HG03097 (cell line): Measurements from ENCODE around the gene PLCH2.

Source experiments
- ATAC-seq: cut with Tn5 transposase; IDR thresholded peaks from one replicate; pipeline ENCODE4 v1.9.1; 2021; ENCODE audit not compliant: unreplicated experiment, low FRiP score

Gene PLCH2

GRCh38 chr1:2523891-2524609 is 48.0 kb downstream of the PLCH2 start:
- ATAC-seq: no peak

GRCh38 chr1:2525572-2525919 is 49.5 kb downstream of the PLCH2 start:
- ATAC-seq: no peak

DNA sequence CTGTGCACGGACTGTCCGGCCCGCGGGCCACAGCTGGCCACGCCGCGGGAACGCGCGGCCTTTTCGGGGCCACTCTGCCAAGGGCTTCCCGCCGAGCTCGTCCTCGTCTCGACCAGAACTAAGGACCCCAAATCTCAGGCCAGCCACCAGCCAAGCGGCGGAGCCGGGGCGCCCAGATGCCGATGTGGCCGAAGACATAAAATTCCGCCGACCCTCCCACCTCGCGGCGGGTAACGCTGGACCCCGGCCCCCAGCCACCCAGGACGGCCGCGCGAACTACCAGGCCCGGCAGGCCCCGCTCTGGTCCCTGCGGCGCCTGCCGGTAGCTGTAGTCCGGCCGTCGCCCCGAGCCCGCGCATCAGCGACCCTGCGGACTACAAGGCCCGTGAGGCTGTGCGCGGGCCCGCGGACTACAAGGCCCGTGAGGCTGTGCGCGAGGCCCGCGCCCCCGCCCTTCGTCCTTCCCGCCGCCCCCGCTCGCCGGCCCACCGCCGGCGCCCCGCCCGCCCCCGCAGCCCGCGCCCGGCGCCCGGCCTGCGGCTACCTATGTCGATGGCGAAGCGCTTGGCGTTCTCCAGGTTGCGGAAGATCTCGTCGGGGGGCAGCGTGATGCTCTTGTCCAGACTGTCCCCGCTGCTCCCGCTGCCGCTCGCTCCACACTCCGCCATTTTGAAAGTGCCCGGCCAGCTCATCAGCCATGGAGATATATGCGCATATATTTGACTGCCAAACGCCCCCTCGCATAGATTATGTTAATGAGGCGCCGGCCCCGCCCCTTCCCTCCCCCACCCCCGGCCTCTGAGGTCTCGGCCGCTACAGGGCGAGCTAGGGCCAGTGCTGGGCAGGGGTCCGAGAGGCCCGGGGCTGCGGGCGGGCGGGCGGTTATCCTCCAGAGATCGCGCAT is 50.1 kb downstream of the PLCH2 start, which contains the start of gene PANK4:
Gene PANK4, minus strand, starts transcription at position 677 of the 904 bp plus-strand sequence. Its CDS starts 9 bp downstream, at position 668.
- ATAC-seq: peak; percentile 80

- ATAC-seq: peak; percentile 15
Measured at GRCh38 chr1:2526824-2527555, 50.9 kb downstream of the PLCH2 start.

DNA sequence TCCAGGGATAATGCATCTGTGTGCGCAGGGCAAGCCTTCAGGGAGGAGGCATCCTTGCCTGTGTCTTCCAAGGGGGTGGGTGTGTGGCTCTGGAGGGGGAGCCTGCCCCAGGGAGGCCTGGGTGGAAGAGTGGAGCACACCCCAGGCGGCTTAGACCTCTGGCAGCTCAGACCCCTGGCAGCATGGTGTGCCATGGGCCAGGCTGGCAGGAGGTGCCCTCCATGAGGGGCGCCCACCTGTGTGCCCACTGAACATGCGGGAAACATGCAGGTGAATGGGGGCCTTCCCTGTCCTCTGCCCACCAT is 51.4 kb downstream of the PLCH2 start:
- no peak for ATAC-seq

GRCh38 chr1:2528016-2528415 is 51.9 kb downstream of the PLCH2 start:
- ATAC-seq: no peak

GRCh38 chr1:2528611-2528965 is 52.5 kb downstream of the PLCH2 start:
- ATAC-seq: no peak

DNA sequence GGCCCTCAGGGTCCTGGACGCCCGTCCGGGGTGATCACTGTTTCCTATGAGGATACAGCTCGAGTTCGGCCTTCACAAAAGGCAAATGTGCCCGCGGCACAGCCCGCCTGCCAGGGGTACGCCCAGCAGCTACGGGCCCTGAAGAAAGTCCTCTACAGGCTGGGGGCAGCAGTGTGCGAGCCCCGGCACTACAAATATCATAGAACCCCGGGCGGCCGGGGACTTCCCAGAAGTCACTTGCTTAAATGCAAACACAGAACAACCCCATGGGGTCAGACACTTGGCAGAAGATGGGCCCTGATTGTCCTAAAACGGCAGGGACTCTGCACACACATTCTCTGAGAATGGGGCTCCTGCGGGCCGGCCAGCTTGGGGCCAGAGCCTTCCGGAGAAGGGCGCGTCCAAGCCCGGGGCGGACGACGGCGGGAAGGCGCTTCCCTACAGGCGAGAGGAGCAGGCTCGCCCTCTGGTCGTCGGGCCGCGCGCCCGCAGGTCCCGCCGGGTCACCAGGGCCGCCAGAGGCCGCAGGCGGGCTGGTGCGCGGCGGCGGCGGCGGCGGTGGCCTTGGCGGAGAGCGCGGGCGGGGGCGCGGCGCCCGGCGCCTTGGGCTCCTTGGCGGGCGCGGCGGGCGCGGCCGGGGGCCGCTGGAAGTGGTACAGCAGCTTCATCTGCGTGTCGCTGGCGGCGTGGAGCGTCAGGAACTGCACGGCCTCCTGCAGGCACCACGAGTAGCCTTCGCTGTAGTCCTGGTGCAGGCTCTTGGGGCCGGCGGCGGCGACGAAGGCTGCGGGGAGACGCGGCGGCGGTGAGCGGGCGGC is 53.1 kb downstream of the PLCH2 start:
- no peak for ATAC-seq

GRCh38 chr1:2529784-2530512 is 53.9 kb downstream of the PLCH2 start, which contains the start of gene HES5:
Gene HES5, minus strand, starts transcription at chr1:2530263. Its CDS starts 99 bp downstream, at chr1:2530164.
- ATAC-seq: no peak

DNA sequence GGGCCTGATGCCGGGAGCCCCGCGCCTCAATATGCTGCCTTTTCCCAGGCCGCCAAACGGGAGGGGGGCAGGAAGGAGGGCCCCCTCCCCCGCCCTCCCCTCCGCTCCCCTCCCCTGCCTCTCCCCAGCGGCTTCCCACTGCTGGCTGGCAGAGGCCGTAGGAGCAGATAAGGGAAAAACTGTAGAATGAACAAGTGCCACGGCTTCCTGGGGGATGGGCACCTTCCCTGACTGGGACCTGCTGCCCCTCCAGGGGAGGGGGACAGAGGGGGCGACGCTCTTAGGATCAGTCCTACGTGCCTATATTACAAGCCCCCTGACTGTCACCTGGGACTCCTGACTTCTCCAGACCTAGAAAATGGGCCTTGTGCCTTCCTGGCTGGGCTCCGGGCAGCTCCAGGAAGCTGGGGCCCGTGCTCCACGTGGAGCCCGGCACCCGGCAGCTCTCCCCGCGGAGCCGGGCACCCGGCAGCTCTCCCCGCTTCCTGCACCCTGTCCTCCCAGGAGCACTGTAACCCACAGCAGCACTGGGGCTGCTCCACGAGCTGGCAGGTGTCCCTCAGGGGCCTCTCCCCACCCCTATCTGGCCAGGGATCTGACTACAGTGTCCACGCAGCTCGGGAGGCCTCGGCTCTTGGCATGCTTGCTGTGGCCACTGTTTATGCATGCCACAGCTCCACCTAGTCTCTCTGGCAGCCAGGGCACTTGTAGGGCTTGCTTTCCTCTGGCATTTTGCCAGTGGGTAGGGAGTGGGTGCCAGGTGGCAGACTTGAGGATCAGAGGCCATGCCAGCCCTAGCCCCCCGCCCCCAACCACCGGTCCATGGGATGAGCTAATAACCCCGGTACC is 54.6 kb downstream of the PLCH2 start:
- ATAC-seq: no peak

- no peak for ATAC-seq
Measured at GRCh38 chr1:2532485-2533160, 56.5 kb downstream of the PLCH2 start.

- ATAC-seq: no peak
Measured at GRCh38 chr1:2533365-2533764, 57.3 kb downstream of the PLCH2 start.

DNA sequence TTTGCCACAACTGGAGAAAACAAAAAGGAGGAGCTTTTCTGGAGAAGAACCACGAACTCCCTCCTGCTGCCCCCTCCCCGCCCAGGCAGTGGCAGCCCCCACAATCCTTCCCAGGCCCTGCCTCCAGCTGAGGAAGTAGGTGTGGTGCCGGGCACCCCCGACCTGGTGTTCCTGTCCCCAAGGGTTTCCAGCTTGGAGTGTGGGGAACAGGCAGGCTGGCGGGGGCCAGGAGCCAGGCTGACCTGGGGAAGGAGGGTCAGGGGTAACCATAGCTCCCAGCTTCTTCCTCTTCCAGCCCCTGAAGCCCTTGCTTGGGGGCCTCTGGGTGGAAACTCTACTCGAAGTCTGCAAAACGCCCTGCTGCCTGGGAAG is 58.2 kb downstream of the PLCH2 start:
- ATAC-seq: no peak

- ATAC-seq: no peak
Measured at GRCh38 chr1:2534687-2535441, 58.8 kb downstream of the PLCH2 start.

GRCh38 chr1:2535455-2535854 is 59.4 kb downstream of the PLCH2 start:
- ATAC-seq: no peak

DNA sequence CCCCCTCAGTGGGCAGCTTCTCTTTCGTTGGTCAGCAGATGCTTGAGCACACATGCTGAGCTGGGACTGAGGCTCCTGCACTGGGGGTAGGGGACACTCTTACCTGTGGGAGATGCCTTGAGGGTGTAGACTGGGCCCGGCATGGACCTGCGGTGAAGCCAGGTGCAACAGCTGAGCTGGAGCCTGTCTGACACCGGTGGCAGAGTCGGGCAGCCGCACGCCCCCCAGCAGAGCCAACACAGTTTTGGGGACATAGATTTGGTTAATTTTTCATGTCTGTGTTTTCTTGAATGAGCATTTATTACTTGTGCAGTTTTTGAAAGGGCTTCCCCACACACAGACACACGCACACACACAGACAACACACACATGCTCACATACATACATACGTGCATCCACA is 59.9 kb downstream of the PLCH2 start:
- no peak for ATAC-seq

DNA sequence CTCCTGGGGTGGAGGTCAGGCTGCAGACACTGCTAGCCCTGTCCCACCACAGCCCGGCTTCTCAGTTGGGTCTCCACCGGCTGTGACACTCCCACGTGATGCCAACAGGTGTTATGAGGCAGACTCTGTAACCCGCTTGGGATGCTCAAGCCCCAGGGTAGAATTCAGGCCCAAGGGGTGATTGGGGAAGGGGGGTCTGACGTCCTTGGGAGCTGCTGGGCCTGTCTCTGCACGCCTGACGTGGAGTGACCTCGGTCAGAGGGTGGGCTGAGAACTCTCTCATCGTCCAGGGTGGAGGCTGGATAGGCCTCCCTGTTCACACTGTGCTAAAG is 61.7 kb downstream of the PLCH2 start:
- ATAC-seq: no peak

- no peak for ATAC-seq
Measured at GRCh38 chr1:2538376-2538775, 62.3 kb downstream of the PLCH2 start.
